Measurements from ENCODE around the gene CRYL1. TPM values are rescaled to one million over a fixed set of nuclear protein-coding genes. Genes with fewer than 3 reads are reported as not detected.

Gene CRYL1
- total and polyA plus RNA-seq, 2 of the 8 experiments (the other 6 are each of a cell fraction or from before 2014, with no cell fraction given) = 1.9 to 6.4 TPM

DNA sequence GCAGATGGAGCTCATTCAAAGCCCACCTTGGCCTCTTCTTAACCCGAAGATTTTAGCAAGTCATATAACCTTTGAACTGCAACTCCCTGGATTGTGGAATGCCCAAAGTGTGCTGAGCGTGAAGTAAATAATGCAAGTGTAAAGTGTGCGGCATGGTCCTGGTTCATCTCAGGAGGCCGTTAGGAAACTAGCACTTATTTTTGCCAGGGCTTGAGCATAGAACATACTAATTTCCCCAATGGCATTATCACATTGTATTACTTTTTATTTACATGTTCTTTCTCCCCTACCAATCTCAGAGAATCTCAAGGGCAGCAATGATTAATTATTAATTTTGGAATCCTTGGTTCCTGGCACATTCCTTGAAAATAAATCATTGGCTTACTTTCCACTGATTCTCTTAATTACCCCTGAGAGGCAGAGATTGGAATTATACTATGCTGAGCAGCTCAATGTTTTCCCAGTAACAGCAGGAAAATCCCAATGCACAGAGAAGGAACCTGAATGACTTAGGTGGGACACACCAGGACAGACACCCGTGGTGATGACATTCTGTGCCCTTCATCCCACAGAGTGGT lies 164.7 kb downstream of the CRYL1 start:
- Histone ChIP-seq H3K36me3 (ENCODE audit: control insufficient read depth in 2 of 4, insufficient read depth in 4 of 4, low read length in 3 of 4) (no peaks in the 10 kb centered on the region), H3K56ac (replicated peaks; ENCODE audit: insufficient read length, low read depth, low read length) (no peak overlapping the region), H4K20me1 (replicated peaks in 1 of 2; ENCODE audit: control insufficient read depth in 1 of 2, insufficient read depth in 2 of 2, low read length in 2 of 2) (peaks cover 5% of the 10 kb centered on the region in 2 experiments), H4K5ac (ENCODE audit: insufficient read length, low read depth, low read length) (no peak overlapping the region), H3K79me2 (ENCODE audit: control insufficient read depth in 1 of 2, insufficient read depth in 2 of 2, low read length in 2 of 2) (no peaks in the 10 kb centered on the region), H3K27ac (ENCODE audit: low read depth, low read length) (no peak overlapping the region), H3K23ac (ENCODE audit: insufficient read length) (no peak overlapping the region), H2AFZ (ENCODE audit: low read length) (no peak overlapping the region), H3K27me3 (replicated peaks in 1 of 4; ENCODE audit: control insufficient read depth in 3 of 4, extremely low read depth in 1 of 4, insufficient read depth in 3 of 4, low read length in 3 of 4) (peaks cover 42 to 78% (median 66%) of the 10 kb centered on the region in 4 experiments), H2BK12ac (ENCODE audit: low read depth, low read length) (no peak overlapping the region), H2BK15ac (ENCODE audit: low read length) (no peak overlapping the region), H3K4ac (replicated peaks; ENCODE audit: insufficient read length, low read depth, low read length) (no peak overlapping the region), H4K8ac (ENCODE audit: extremely low read depth, insufficient read depth, low read length) (no peak overlapping the region), H2BK5ac (ENCODE audit: low read depth, low read length) (no peak overlapping the region), H3K18ac (ENCODE audit: extremely low read depth, low read length) (no peak overlapping the region), H3K23me2 (ENCODE audit: low read depth, low read length) (no peaks in the 10 kb centered on the region), H2BK20ac (ENCODE audit: low read length) (no peak overlapping the region), H4K91ac (replicated peaks; ENCODE audit: insufficient read length, low read length) (no peak overlapping the region), H3K4me1 (replicated peaks in 1 of 4; ENCODE audit: control insufficient read depth in 3 of 4, insufficient read depth in 4 of 4, low read length in 3 of 4) (no peaks in the 10 kb centered on the region; a peak in 1 of 7 replicates), H3K9me3 (ENCODE audit: insufficient read depth in 2 of 2, low read depth in 1 of 2, low read length in 1 of 2) (no peaks in the 10 kb centered on the region), H3K14ac (ENCODE audit: insufficient read length) (no peak overlapping the region), H3K4me2 (ENCODE audit: insufficient read depth in 1 of 2, low read depth in 2 of 2, low read length in 2 of 2) (no peak overlapping the region), H2BK120ac (replicated peaks; ENCODE audit: low read depth, low read length) (no peak overlapping the region), H3K4me3 (ENCODE audit: extremely low read depth in 1 of 4, insufficient read depth in 2 of 4, low read depth in 3 of 4, low read length in 4 of 4) (no peak overlapping the region), H3K9ac (replicated peaks in 1 of 4; ENCODE audit: extremely low read depth in 1 of 4, low read depth in 3 of 4, low read length in 3 of 4) (no peak overlapping the region), H3K79me1 (ENCODE audit: low read depth, low read length) (no peaks in the 10 kb centered on the region), H2AK5ac (ENCODE audit: low read depth, low read length) (no peak overlapping the region)
- no peak for FAIRE-seq
- WGBS, 2 experiments (ENCODE audit: extremely low coverage in 1 of 2, insufficient coverage in 1 of 2, insufficient read length in 1 of 2, insufficient replicate concordance in 2 of 2, low coverage in 1 of 2, low lambda C conversion rate in 2 of 2, missing lambda C conversion rate in 1 of 2) = 95% methylated on average over 5 of the region's 5 CpGs; no CpG with 5 or more reads in 1 of the 2 experiments
- DNase-seq (ENCODE audit: low read depth in 1 of 2, low spot score in 2 of 2) = no peak
- CTCF ChIA-PET (ENCODE audit: partially characterized antibody) = interaction anchor here (1.2 to 1.3 kb wide), 2 partner anchors 10 to 28 kb away, joined by 3 to 6 read pairs; no protein-coding TSS in a partner anchor
- TF ChIP-seq SP1 (IDR thresholded peaks at IDR 0.05; ENCODE audit: low read depth, low read length) (no peak), TEAD4 (IDR thresholded peaks at IDR 0.05; ENCODE audit: low read depth, low read length) (no peak), ZNF274 (IDR thresholded peaks at IDR 0.05; ENCODE audit: borderline replicate concordance, extremely low read depth, low read length) (no peak)
- POLR2A ChIA-PET (ENCODE audit: partially characterized antibody) = no interaction called here
